ENCODE results near the gene GOLGA6L25. TPM values are rescaled to one million over a fixed set of nuclear protein-coding genes. Genes with fewer than 3 reads are reported as not detected.
"Not testable (repeated sequence)": the region's sequence is repeated elsewhere in the genome, so short reads cannot be mapped to it uniquely, and the experiment has no call there.

Gene GOLGA6L25
- total RNA-seq, 5 donors from 2014 or later (not counting 1 experiment from before 2014, with no cell fraction given) = not detected

DNA sequence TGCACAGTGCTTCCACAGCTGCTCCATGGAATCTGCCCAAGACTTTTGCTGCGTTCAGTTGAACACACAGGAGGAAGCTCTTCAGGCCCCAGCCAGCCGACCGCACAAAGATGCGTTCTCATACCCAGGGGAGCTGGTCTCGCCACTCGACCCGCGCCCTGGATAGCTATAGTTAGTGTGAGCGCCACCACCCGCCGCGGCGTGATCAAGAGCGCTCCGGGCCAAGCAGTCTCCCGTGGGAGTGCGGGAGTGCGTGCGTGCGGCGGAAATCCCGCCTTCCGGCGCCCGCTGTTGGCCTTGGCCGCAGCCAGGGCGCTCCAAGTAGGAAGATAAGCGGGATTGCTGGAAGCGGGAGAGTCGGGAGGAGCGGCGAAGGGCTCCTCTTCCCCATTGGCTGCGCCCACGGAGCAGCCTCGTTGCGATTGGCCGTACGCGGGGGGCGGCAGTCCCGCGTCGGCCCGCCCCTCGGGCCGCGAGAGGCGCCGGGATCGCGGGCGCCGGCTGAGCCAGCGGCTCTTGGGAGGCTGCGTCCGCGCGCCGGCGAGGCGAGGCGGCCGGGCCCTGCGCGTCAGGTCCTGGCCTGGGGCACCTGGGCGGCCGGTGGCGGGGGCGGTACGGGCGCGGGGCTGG lies 35.7 kb downstream of the GOLGA6L25 start:
- H3K36me3 Mint-ChIP-seq; H3K27ac ChIP-seq (ENCODE audit: low read length); H3K4me3 ChIP-seq (ENCODE audit: control insufficient read depth in 1 of 2, extremely low read depth in 1 of 2, low read length in 1 of 2); H3K36me3 ChIP-seq (ENCODE audit: control insufficient read depth in 2 of 2, extremely low read depth in 1 of 2, insufficient read depth in 1 of 2, low read length in 1 of 2); CTCF ChIA-PET; H3K4me1 ChIP-seq (ENCODE audit: control insufficient read depth in 1 of 2, extremely low read depth in 1 of 2, insufficient read depth in 2 of 2, low read length in 2 of 2); H3K27ac Mint-ChIP-seq; H3K27me3 ChIP-seq (replicated peaks in 1 of 2; ENCODE audit: control insufficient read depth in 2 of 2, extremely low read depth in 1 of 2, insufficient read depth in 2 of 2, low read length in 1 of 2); H3K4me1 Mint-ChIP-seq; POLR2A ChIA-PET; H3K9me3 Mint-ChIP-seq; H3K27me3 Mint-ChIP-seq; DNase-seq; H3K9me3 ChIP-seq: not testable (repeated sequence)
- H3K4me3 Mint-ChIP-seq = peak overlapping the region in 1 of 3 donors; percentile 90
- peak in 3 of 4 experiments; percentile 54 to 76 (median 57) for ATAC-seq (replicated peaks in 1 of 4)
- WGBS (ENCODE audit: insufficient coverage) = no CpG with 5 or more reads among the region's 72 CpGs

- H3K36me3 Mint-ChIP-seq; H3K27me3 Mint-ChIP-seq; ATAC-seq (replicated peaks in 1 of 4); CTCF ChIA-PET; H3K4me1 Mint-ChIP-seq; H3K27ac ChIP-seq (ENCODE audit: low read length); H3K27me3 ChIP-seq (replicated peaks in 1 of 2; ENCODE audit: control insufficient read depth in 2 of 2, extremely low read depth in 1 of 2, insufficient read depth in 2 of 2, low read length in 1 of 2); H3K9me3 ChIP-seq; H3K9me3 Mint-ChIP-seq; H3K4me1 ChIP-seq (ENCODE audit: control insufficient read depth in 1 of 2, extremely low read depth in 1 of 2, insufficient read depth in 2 of 2, low read length in 2 of 2); H3K36me3 ChIP-seq (ENCODE audit: control insufficient read depth in 2 of 2, extremely low read depth in 1 of 2, insufficient read depth in 1 of 2, low read length in 1 of 2); POLR2A ChIA-PET: not testable (repeated sequence)
- Mint-ChIP-seq H3K4me3 (peak overlapping the region; percentile 88 to 91 (median 90)), H3K27ac (peak overlapping the region; percentile 62 to 77)
- WGBS (ENCODE audit: insufficient coverage) = no CpG with 5 or more reads among the region's 9 CpGs
- DNase-seq = peak in 6 of 35 experiments; percentile 1 to 24 (median 4)
- peak overlapping the region in 1 of 2 donors; percentile 38 for H3K4me3 ChIP-seq (ENCODE audit: control insufficient read depth in 1 of 2, extremely low read depth in 1 of 2, low read length in 1 of 2)
Measured at GRCh38 chr15:28589769-28590168, 36.4 kb downstream of the GOLGA6L25 start.

DNA sequence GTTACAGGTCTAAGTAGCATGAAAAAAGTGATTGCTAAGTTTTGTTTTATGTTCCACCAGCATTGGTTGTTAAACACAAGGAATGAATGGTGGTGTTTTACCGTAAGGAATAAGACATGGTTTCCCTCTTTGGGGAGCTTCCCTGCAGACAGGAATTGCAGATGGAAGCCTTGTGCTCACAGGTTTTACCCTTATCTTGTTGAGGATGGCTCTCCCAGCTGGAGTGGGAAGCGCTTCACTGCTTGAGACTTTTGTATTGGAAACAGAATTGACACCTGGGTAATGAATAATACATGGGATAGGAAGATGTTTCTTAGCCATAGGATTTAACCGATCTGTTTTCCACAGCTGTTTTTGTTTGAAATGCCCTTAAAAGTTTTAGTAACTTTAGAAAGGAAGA lies 39.0 kb downstream of the GOLGA6L25 start:
- ATAC-seq (replicated peaks in 1 of 4); H3K9me3 ChIP-seq; H3K27ac Mint-ChIP-seq; H3K36me3 Mint-ChIP-seq; H3K4me1 Mint-ChIP-seq; H3K4me3 Mint-ChIP-seq; H3K27me3 Mint-ChIP-seq; POLR2A ChIA-PET; H3K36me3 ChIP-seq (ENCODE audit: control insufficient read depth in 2 of 2, extremely low read depth in 1 of 2, insufficient read depth in 1 of 2, low read length in 1 of 2); DNase-seq; H3K27me3 ChIP-seq (replicated peaks in 1 of 2; ENCODE audit: control insufficient read depth in 2 of 2, extremely low read depth in 1 of 2, insufficient read depth in 2 of 2, low read length in 1 of 2); H3K27ac ChIP-seq (ENCODE audit: low read length); H3K9me3 Mint-ChIP-seq; H3K4me1 ChIP-seq (ENCODE audit: control insufficient read depth in 1 of 2, extremely low read depth in 1 of 2, insufficient read depth in 2 of 2, low read length in 2 of 2); CTCF ChIA-PET; H3K4me3 ChIP-seq (ENCODE audit: control insufficient read depth in 1 of 2, extremely low read depth in 1 of 2, low read length in 1 of 2): not testable (repeated sequence)
- WGBS (ENCODE audit: insufficient coverage) = no CpG with 5 or more reads among the region's 3 CpGs

DNA sequence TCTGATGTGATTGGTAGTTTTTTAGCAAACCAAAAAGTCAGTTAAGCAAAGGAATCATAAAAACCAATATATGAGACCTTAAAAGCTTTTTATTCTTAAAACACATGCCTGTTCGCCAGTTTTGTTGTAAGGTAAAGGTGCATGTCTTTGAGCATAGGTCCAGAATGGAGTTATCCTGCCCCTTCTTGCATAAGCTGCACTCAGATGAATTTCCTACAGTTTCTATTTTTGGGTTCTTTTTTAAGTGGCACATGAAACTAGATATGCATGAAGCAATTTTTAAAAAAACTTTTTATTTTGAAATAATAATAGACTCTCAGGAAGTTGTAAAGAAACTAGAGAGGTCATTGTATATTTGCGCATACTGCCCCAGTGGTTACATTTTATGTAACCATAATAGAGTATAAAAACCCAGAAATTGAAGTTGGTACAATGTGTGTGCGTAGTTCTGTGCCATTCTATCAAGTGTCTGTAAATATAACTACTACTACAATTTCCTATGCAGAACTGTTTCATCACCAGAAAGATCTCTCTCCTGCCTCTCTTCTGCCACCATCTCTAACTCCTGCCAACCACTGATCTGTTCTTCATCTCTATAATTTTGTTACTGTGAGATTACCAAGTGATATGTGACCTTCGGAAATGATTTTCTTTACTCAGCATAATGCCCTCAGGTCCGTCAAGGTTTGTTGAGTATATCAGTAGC lies 40.2 kb downstream of the GOLGA6L25 start:
- no CpG with 5 or more reads among the region's 5 CpGs for WGBS (ENCODE audit: insufficient coverage)
- H3K36me3 ChIP-seq (ENCODE audit: control insufficient read depth in 2 of 2, extremely low read depth in 1 of 2, insufficient read depth in 1 of 2, low read length in 1 of 2); H3K27me3 ChIP-seq (replicated peaks in 1 of 2; ENCODE audit: control insufficient read depth in 2 of 2, extremely low read depth in 1 of 2, insufficient read depth in 2 of 2, low read length in 1 of 2); H3K27ac ChIP-seq (ENCODE audit: low read length); H3K27ac Mint-ChIP-seq; H3K4me3 ChIP-seq (ENCODE audit: control insufficient read depth in 1 of 2, extremely low read depth in 1 of 2, low read length in 1 of 2); H3K4me1 ChIP-seq (ENCODE audit: control insufficient read depth in 1 of 2, extremely low read depth in 1 of 2, insufficient read depth in 2 of 2, low read length in 2 of 2); H3K27me3 Mint-ChIP-seq; ATAC-seq (replicated peaks in 1 of 4); CTCF ChIA-PET; DNase-seq; H3K9me3 ChIP-seq; H3K36me3 Mint-ChIP-seq; H3K4me1 Mint-ChIP-seq; H3K4me3 Mint-ChIP-seq; POLR2A ChIA-PET; H3K9me3 Mint-ChIP-seq: not testable (repeated sequence)

DNA sequence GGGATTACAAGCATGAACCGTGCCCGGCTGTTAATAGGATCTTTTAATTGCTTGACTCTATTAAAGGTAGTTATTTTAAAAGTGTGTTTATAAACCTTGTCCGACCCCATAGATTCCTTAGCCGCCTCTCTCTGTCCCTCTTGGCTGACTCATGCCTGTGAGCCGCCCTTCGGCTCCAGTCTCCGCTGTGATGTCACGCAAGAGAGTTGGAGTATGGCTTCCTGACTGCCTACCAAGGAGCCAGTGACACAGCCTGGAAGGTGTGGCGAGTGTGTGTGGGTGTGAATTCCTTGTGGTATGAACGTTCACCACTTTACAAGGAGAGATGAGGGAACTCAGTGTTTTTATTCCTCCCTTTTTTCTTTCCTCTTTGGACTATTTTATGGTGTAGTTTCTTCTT lies 44.1 kb downstream of the GOLGA6L25 start:
- no CpG with 5 or more reads among the region's 10 CpGs for WGBS (ENCODE audit: insufficient coverage)
- H3K9me3 ChIP-seq; DNase-seq; ATAC-seq (replicated peaks in 1 of 4); H3K27me3 Mint-ChIP-seq; POLR2A ChIA-PET; H3K9me3 Mint-ChIP-seq; H3K27ac Mint-ChIP-seq; CTCF ChIA-PET; H3K4me1 ChIP-seq (ENCODE audit: control insufficient read depth in 1 of 2, extremely low read depth in 1 of 2, insufficient read depth in 2 of 2, low read length in 2 of 2); H3K27me3 ChIP-seq (replicated peaks in 1 of 2; ENCODE audit: control insufficient read depth in 2 of 2, extremely low read depth in 1 of 2, insufficient read depth in 2 of 2, low read length in 1 of 2); H3K36me3 Mint-ChIP-seq; H3K4me1 Mint-ChIP-seq; H3K27ac ChIP-seq (ENCODE audit: low read length); H3K4me3 Mint-ChIP-seq; H3K36me3 ChIP-seq (ENCODE audit: control insufficient read depth in 2 of 2, extremely low read depth in 1 of 2, insufficient read depth in 1 of 2, low read length in 1 of 2); H3K4me3 ChIP-seq (ENCODE audit: control insufficient read depth in 1 of 2, extremely low read depth in 1 of 2, low read length in 1 of 2): not testable (repeated sequence)

DNA sequence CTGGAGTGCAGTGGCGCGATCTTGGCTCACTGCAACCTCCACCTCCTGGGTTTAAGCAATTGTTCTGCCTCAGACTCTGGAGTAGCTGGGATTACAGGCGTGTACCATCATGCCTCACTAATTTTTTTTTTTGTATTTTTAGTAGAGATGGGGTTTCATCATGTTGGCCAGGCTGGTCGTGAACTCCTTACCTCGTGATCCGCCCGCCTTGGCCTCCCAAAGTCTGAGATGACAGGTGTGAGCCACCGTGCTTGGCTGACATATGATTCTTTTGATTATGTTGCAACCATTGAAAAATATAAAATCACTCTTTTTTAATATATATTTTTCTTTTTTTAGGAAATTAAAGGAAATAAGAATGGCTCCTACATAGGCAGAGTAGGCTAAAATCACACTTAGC lies 44.8 kb downstream of the GOLGA6L25 start:
- H3K27me3 ChIP-seq (replicated peaks in 1 of 2; ENCODE audit: control insufficient read depth in 2 of 2, extremely low read depth in 1 of 2, insufficient read depth in 2 of 2, low read length in 1 of 2); H3K4me3 Mint-ChIP-seq; H3K36me3 Mint-ChIP-seq; H3K4me1 Mint-ChIP-seq; DNase-seq; H3K9me3 ChIP-seq; H3K4me1 ChIP-seq (ENCODE audit: control insufficient read depth in 1 of 2, extremely low read depth in 1 of 2, insufficient read depth in 2 of 2, low read length in 2 of 2); H3K27ac ChIP-seq (ENCODE audit: low read length); CTCF ChIA-PET; POLR2A ChIA-PET; ATAC-seq (replicated peaks in 1 of 4); H3K27ac Mint-ChIP-seq; H3K9me3 Mint-ChIP-seq; H3K4me3 ChIP-seq (ENCODE audit: control insufficient read depth in 1 of 2, extremely low read depth in 1 of 2, low read length in 1 of 2); H3K36me3 ChIP-seq (ENCODE audit: control insufficient read depth in 2 of 2, extremely low read depth in 1 of 2, insufficient read depth in 1 of 2, low read length in 1 of 2); H3K27me3 Mint-ChIP-seq: not testable (repeated sequence)
- WGBS (ENCODE audit: insufficient coverage) = no CpG with 5 or more reads among the region's 8 CpGs

- H3K27me3 Mint-ChIP-seq; H3K4me1 Mint-ChIP-seq; H3K4me3 ChIP-seq (ENCODE audit: control insufficient read depth in 1 of 2, extremely low read depth in 1 of 2, low read length in 1 of 2); H3K9me3 ChIP-seq; ATAC-seq (replicated peaks in 1 of 4); H3K36me3 Mint-ChIP-seq; DNase-seq; H3K27ac Mint-ChIP-seq; H3K4me3 Mint-ChIP-seq; H3K9me3 Mint-ChIP-seq; H3K27ac ChIP-seq (ENCODE audit: low read length); H3K4me1 ChIP-seq (ENCODE audit: control insufficient read depth in 1 of 2, extremely low read depth in 1 of 2, insufficient read depth in 2 of 2, low read length in 2 of 2); H3K36me3 ChIP-seq (ENCODE audit: control insufficient read depth in 2 of 2, extremely low read depth in 1 of 2, insufficient read depth in 1 of 2, low read length in 1 of 2); H3K27me3 ChIP-seq (replicated peaks in 1 of 2; ENCODE audit: control insufficient read depth in 2 of 2, extremely low read depth in 1 of 2, insufficient read depth in 2 of 2, low read length in 1 of 2); CTCF ChIA-PET; POLR2A ChIA-PET: not testable (repeated sequence)
- WGBS (ENCODE audit: insufficient coverage) = no CpG with 5 or more reads among the region's 9 CpGs
Measured at GRCh38 chr15:28602152-28602551, 48.8 kb downstream of the GOLGA6L25 start.

All from T-cell (primary cell).